ENCODE results near the gene TMEM132C. TPM values are rescaled to one million over a fixed set of nuclear protein-coding genes. Genes with fewer than 3 reads are reported as not detected.

Gene TMEM132C
- total RNA-seq, 1 experiment from 2014 or later, result not detected

GRCh38 chr12:128747441-128747840 is 480.5 kb downstream of the TMEM132C start:
- H3K36me3 Mint-ChIP-seq (ENCODE audit: insufficient read depth, unreplicated experiment), result no peaks in the 10 kb centered on the region
- CTCF ChIA-PET, result no interaction called here
- no peak for TF ChIP-seq CTCF (IDR thresholded peaks at IDR 0.05; ENCODE audit: unreplicated experiment)
- no peaks in the 10 kb centered on the region for H3K4me1 Mint-ChIP-seq (ENCODE audit: low read depth, unreplicated experiment)
- H3K27ac Mint-ChIP-seq (ENCODE audit: unreplicated experiment), result no peak overlapping the region
- H3K27me3 Mint-ChIP-seq (ENCODE audit: unreplicated experiment), result peaks cover 3% of the 10 kb centered on the region
- peaks cover under 1% of the 10 kb centered on the region for H3K9me3 Mint-ChIP-seq (ENCODE audit: low read depth, unreplicated experiment)
- no TSS peak for BruUV-seq (replicated peaks)
- intact Hi-C loops (cut with micrococcal nuclease; ENCODE audit: unreplicated experiment), result no loop called here
- H3K4me3 Mint-ChIP-seq (ENCODE audit: low read depth, unreplicated experiment), result no peak overlapping the region
- DNase-seq, result no peak

DNA sequence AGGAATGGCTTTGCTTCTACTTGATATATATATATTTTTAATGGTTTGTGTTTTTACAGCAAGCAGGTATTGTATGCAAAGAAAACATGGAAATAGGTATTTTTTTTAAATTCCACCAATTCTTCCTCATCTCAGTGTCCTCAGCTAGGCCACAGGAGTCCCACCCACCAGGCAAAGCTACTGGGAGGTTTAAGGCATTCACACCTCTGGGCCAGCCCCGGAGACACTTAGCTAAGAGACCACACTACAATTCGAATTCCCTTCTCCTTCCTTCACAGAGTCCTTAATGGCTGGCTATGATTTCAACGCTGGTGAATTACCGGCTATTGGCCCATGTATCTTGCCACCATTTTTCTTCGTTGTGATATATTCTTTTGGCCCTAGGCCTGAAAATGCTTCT is 485.4 kb downstream of the TMEM132C start:
- H3K27me3 Mint-ChIP-seq (ENCODE audit: unreplicated experiment), result no peaks in the 10 kb centered on the region
- H3K4me3 Mint-ChIP-seq (ENCODE audit: low read depth, unreplicated experiment), result no peak overlapping the region
- BruUV-seq (replicated peaks), result no TSS peak
- DNase-seq, result no peak
- intact Hi-C loops (cut with micrococcal nuclease; ENCODE audit: unreplicated experiment), result no loop called here
- H3K4me1 Mint-ChIP-seq (ENCODE audit: low read depth, unreplicated experiment), result no peaks in the 10 kb centered on the region
- TF ChIP-seq CTCF (IDR thresholded peaks at IDR 0.05; ENCODE audit: unreplicated experiment), result no peak
- H3K36me3 Mint-ChIP-seq (ENCODE audit: insufficient read depth, unreplicated experiment), result no peaks in the 10 kb centered on the region
- CTCF ChIA-PET, result no interaction called here
- H3K9me3 Mint-ChIP-seq (ENCODE audit: low read depth, unreplicated experiment), result peaks cover 14% of the 10 kb centered on the region
- no peak overlapping the region for H3K27ac Mint-ChIP-seq (ENCODE audit: unreplicated experiment)

GRCh38 chr12:128753438-128753837 is 486.5 kb downstream of the TMEM132C start:
- H3K36me3 Mint-ChIP-seq (ENCODE audit: insufficient read depth, unreplicated experiment), result no peaks in the 10 kb centered on the region
- no peaks in the 10 kb centered on the region for H3K4me1 Mint-ChIP-seq (ENCODE audit: low read depth, unreplicated experiment)
- no peaks in the 10 kb centered on the region for H3K27me3 Mint-ChIP-seq (ENCODE audit: unreplicated experiment)
- peaks cover 14% of the 10 kb centered on the region for H3K9me3 Mint-ChIP-seq (ENCODE audit: low read depth, unreplicated experiment)
- H3K27ac Mint-ChIP-seq (ENCODE audit: unreplicated experiment), result no peak overlapping the region
- TF ChIP-seq CTCF (IDR thresholded peaks at IDR 0.05; ENCODE audit: unreplicated experiment), result no peak
- DNase-seq, result no peak
- H3K4me3 Mint-ChIP-seq (ENCODE audit: low read depth, unreplicated experiment), result no peak overlapping the region
- intact Hi-C loops (cut with micrococcal nuclease; ENCODE audit: unreplicated experiment), result no loop called here
- CTCF ChIA-PET, result no interaction called here
- no TSS peak for BruUV-seq (replicated peaks)

DNA sequence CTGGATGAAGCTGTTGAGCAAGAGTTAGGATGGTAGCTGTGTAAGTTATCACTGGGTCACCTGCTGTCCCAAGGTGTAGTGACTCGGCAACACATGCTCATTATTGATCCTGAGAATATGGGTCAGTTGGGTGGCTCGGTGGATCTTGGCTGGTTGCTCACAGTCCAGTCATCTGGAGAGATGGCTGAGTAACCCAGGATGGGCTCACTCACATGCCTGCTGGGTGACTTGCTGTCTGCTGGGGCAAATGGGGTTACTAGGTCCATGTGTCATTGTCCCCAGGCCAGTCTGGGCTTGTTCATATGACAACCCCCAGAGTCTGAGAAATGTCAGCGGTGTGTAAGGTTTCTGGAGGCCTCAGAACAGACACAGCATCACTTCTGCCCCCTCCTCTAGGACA is 487.3 kb downstream of the TMEM132C start:
- Mint-ChIP-seq H3K4me3 (ENCODE audit: low read depth, unreplicated experiment) (no peak overlapping the region), H3K4me1 (ENCODE audit: low read depth, unreplicated experiment) (no peaks in the 10 kb centered on the region), H3K9me3 (ENCODE audit: low read depth, unreplicated experiment) (peaks cover 17% of the 10 kb centered on the region), H3K36me3 (ENCODE audit: insufficient read depth, unreplicated experiment) (no peaks in the 10 kb centered on the region), H3K27ac (ENCODE audit: unreplicated experiment) (no peak overlapping the region), H3K27me3 (ENCODE audit: unreplicated experiment) (no peaks in the 10 kb centered on the region)
- DNase-seq, result no peak
- no TSS peak for BruUV-seq (replicated peaks)
- TF ChIP-seq CTCF (IDR thresholded peaks at IDR 0.05; ENCODE audit: unreplicated experiment), result no peak
- CTCF ChIA-PET, result interaction anchor here (0.7 kb wide), 1 partner anchor 32 kb away, joined by 4 read pairs; no protein-coding TSS in a partner anchor
- intact Hi-C loops (cut with micrococcal nuclease; ENCODE audit: unreplicated experiment), result no loop called here
